SK-N-SH (cell line): Measurements from ENCODE around the gene KRT80. TPM values are rescaled to one million over a fixed set of nuclear protein-coding genes. Genes with fewer than 3 reads are reported as not detected.

ENCODE experiments used
- CTCF ChIA-PET: fragments of 300-600, 350-600 bp; formaldehyde crosslinking; extraction: SDS; loops from one replicate; lab custom pipeline; 2021; lab: Yijun Ruan, JAX
- POLR2A ChIA-PET: fragments of 350-600 bp; sonication (Branson Sonifier 250); formaldehyde crosslinking; extraction: SDS; loops from one replicate; lab custom pipeline; 2020; ENCODE audit warnings: antibody characterized with exemption, inconsistent platforms; lab: Yijun Ruan, JAX
- DNase-seq: peaks from one replicate; pipeline ENCODE4 v3.0.0; 2012
- H2AFZ ChIP-seq: fragments of 200-600 bp; sonication (generic); 2 replicates; pipeline ENCODE4 v1.8.1; 2016; ENCODE audit warnings: antibody characterized with exemption, mild to moderate bottlenecking, low read depth
- H3F3A ChIP-seq: fragments of 200-600 bp; sonication (generic); replicated peaks from 2 replicates; pipeline ENCODE3; 2016; ENCODE audit warnings: antibody characterized with exemption, mild to moderate bottlenecking; ENCODE audit not compliant: insufficient read depth
- H3K27ac ChIP-seq, 2 experiments: fragments of 200-500 bp in 1 of 2; fragments of 200-600 bp in 1 of 2; sonication (Bioruptor generic) in 1 of 2; sonication (generic), shearing (Covaris generic) in 1 of 2; 2 replicates each; pipeline versions ENCODE4 v1.5.1 to v1.6.1; 2014 to 2016; ENCODE audit warnings: low read depth in 2 of 2, inconsistent platforms in 1 of 2, low read length in 1 of 2, mild to moderate bottlenecking in 1 of 2, mixed read lengths in 1 of 2
- H3K27me3 ChIP-seq: fragments of 200-600 bp; sonication (generic), shearing (Covaris generic); 2 replicates; pipeline ENCODE4 v1.6.1; 2016; ENCODE audit warnings: mixed run types; ENCODE audit not compliant: insufficient read depth
- H3K36me3 ChIP-seq, 2 experiments: fragments of 200-500 bp in 1 of 2; fragments of 200-600 bp in 1 of 2; sonication (Bioruptor generic) in 1 of 2; sonication (generic) in 1 of 2; replicated peaks in 1 of 2; 2 replicates each; pipeline versions ENCODE3 to v1.5.1; 2014 to 2016; ENCODE audit warnings: low read length in 1 of 2, mild to moderate bottlenecking in 1 of 2; ENCODE audit not compliant: insufficient read depth in 2 of 2, control insufficient read depth in 1 of 2
- H3K4me1 ChIP-seq, 2 experiments: fragments of 200-500 bp in 1 of 2; fragments of 200-600 bp in 1 of 2; sonication (Bioruptor generic) in 1 of 2; sonication (generic), shearing (Covaris generic) in 1 of 2; 2 replicates each; pipeline versions ENCODE4 v1.5.1 to v1.6.1; 2014 to 2016; ENCODE audit warnings: low read depth in 1 of 2, low read length in 1 of 2, mixed run types in 1 of 2; ENCODE audit not compliant: insufficient read depth in 2 of 2, control insufficient read depth in 1 of 2
- H3K4me2 ChIP-seq: fragments of 200-600 bp; sonication (generic), shearing (Covaris generic); 2 replicates; pipeline ENCODE4 v1.6.1; 2017; ENCODE audit warnings: mixed run types
- H3K4me3 ChIP-seq, 2 experiments: fragments of 200-500 bp in 1 of 2; fragments of 200-600 bp in 1 of 2; sonication (Bioruptor generic) in 1 of 2; sonication (generic), shearing (Covaris generic) in 1 of 2; 2 replicates each; pipeline versions ENCODE4 v1.5.1 to v1.8.1; 2014 to 2016; ENCODE audit warnings: low read depth in 2 of 2, inconsistent platforms in 1 of 2, low read length in 1 of 2, mild to moderate bottlenecking in 1 of 2, mixed read lengths in 1 of 2, moderate library complexity in 1 of 2
- H3K79me2 ChIP-seq: fragments of 200-600 bp; sonication (generic); 2 replicates; pipeline ENCODE4 v1.8.1; 2017; ENCODE audit warnings: mild to moderate bottlenecking; ENCODE audit not compliant: insufficient read depth
- H3K9ac ChIP-seq: fragments of 200-600 bp; sonication (generic); 2 replicates; pipeline ENCODE4 v1.6.1; 2017; ENCODE audit warnings: mixed run types
- H3K9me2 ChIP-seq: fragments of 200-600 bp; sonication (generic); 2 replicates; pipeline ENCODE4 v1.6.1; 2017; ENCODE audit warnings: mixed run types
- H3K9me3 ChIP-seq: fragments of 200-600 bp; sonication (generic); 2 replicates; pipeline ENCODE4 v1.6.1; 2017; ENCODE audit warnings: mixed run types, mild to moderate bottlenecking, moderate library complexity
- H4K20me1 ChIP-seq: fragments of 200-600 bp; sonication (generic); 2 replicates; pipeline ENCODE4 v1.6.1; 2017; ENCODE audit warnings: mild to moderate bottlenecking, mixed run types; ENCODE audit not compliant: insufficient read depth
- CHD2 ChIP-seq: fragments of 150-350 bp; IDR thresholded peaks from 2 replicates; pipeline ENCODE4 v1.6.1; 2018; ENCODE audit warnings: low read length; ENCODE audit not compliant: partially characterized antibody
- CTCF ChIP-seq: fragments of 200-600 bp; sonication (generic); IDR thresholded peaks from 2 replicates; pipeline ENCODE4 v1.6.1; 2017; ENCODE audit warnings: antibody characterized with exemption, mild to moderate bottlenecking, moderate library complexity
- EP300 ChIP-seq, 2 experiments: IDR thresholded peaks; 2 replicates each; pipeline versions ENCODE4 v1.4.0 to v1.6.1; 2012; ENCODE audit warnings: borderline replicate concordance in 1 of 2, low read depth in 1 of 2, low read length in 1 of 2
- FOSL2 ChIP-seq: IDR thresholded peaks from 2 replicates; pipeline ENCODE4 v1.4.0; 2012; ENCODE audit warnings: low read depth, mild to moderate bottlenecking, moderate library complexity, borderline replicate concordance
- FOXJ3 ChIP-seq: sonication (generic); formaldehyde crosslinking; IDR thresholded peaks from 2 replicates; pipeline ENCODE4 v1.5.1; 2020; ENCODE audit warnings: mild to moderate bottlenecking, missing genetic modification reagents
- FOXM1 ChIP-seq: IDR thresholded peaks from 2 replicates; pipeline ENCODE4 v1.4.0; 2012; ENCODE audit warnings: low read depth, mild to moderate bottlenecking
- GABPA ChIP-seq: IDR thresholded peaks from 2 replicates; pipeline ENCODE4 v1.4.0; 2012; ENCODE audit warnings: low read depth, mild to moderate bottlenecking
- JUND ChIP-seq: IDR thresholded peaks from 2 replicates; pipeline ENCODE4 v1.4.0; 2012
- MAX ChIP-seq: IDR thresholded peaks from 2 replicates; pipeline ENCODE4 v1.4.0; 2012; ENCODE audit warnings: low read depth
- MEF2A ChIP-seq: IDR thresholded peaks from 2 replicates; pipeline ENCODE4 v1.4.0; 2012; ENCODE audit warnings: low read depth, borderline replicate concordance
- MXI1 ChIP-seq: IDR thresholded peaks from 2 replicates; pipeline ENCODE4 v1.6.1; 2012; ENCODE audit warnings: mild to moderate bottlenecking, low read depth, low read length, improper control_type of control experiment
- NRF1 ChIP-seq: IDR thresholded peaks from 2 replicates; pipeline ENCODE4 v1.6.1; 2012; ENCODE audit warnings: low read depth, mild to moderate bottlenecking, low read length
- PBX3 ChIP-seq: IDR thresholded peaks from 2 replicates; pipeline ENCODE4; 2012
- POLR2AphosphoS5 ChIP-seq: IDR thresholded peaks from 2 replicates; pipeline ENCODE4 v1.6.1; 2012; ENCODE audit warnings: low read depth, low read length
- RAD21 ChIP-seq: IDR thresholded peaks from 2 replicates; pipeline ENCODE4 v1.6.1; 2012; ENCODE audit warnings: mild to moderate bottlenecking, low read length
- RCOR1 ChIP-seq: fragments of 150-350 bp; IDR thresholded peaks from 2 replicates; pipeline ENCODE4 v1.6.1; 2017; ENCODE audit warnings: antibody characterized with exemption, low read length
- RXRA ChIP-seq: IDR thresholded peaks from 2 replicates; pipeline ENCODE4 v1.4.0; 2012; ENCODE audit warnings: low read depth, mild to moderate bottlenecking, borderline replicate concordance
- TCF12 ChIP-seq: IDR thresholded peaks from 2 replicates; pipeline ENCODE4 v1.4.0; 2012
- USF1 ChIP-seq: IDR thresholded peaks from 2 replicates; pipeline ENCODE4 v1.4.0; 2012; ENCODE audit warnings: low read depth, borderline replicate concordance
- WGBS: methylation state at CpG from one replicate; pipeline ENCODE4 v1.1.6; 2017; ENCODE audit warnings: low lambda C conversion rate; 5-methylcytosine and 5-hydroxymethylcytosine counted together
- polyA plus RNA-seq, 3 experiments: library from polyadenylated mRNA; depleted of rRNA; stranded (reverse); fragments of >200 nt; gene quantifications; 2 replicates each; pipeline ENCODE4 v1.2.3, GENCODE V29; 2012
- TF ChIP-seq, protein P1 (sequence below): IDR thresholded peaks from 2 replicates; pipeline ENCODE4 v1.6.1; 2012; ENCODE audit warnings: mild to moderate bottlenecking, low read depth, low read length, moderate library complexity
- TF ChIP-seq, protein P2 (sequence below): fragments of 150-350 bp; IDR thresholded peaks from 2 replicates; pipeline ENCODE4 v1.6.1; 2017; ENCODE audit warnings: antibody characterized with exemption, low read length, low read depth, borderline replicate concordance
- TF ChIP-seq, protein P3 (sequence below): IDR thresholded peaks from 2 replicates; pipeline ENCODE4 v1.4.0; 2012; ENCODE audit warnings: low read depth, borderline replicate concordance

KRT80 gene
- polyA plus RNA-seq, 1 of the 3 experiments (the other 2 are of a cell fraction), result 14.9 TPM

DNA sequence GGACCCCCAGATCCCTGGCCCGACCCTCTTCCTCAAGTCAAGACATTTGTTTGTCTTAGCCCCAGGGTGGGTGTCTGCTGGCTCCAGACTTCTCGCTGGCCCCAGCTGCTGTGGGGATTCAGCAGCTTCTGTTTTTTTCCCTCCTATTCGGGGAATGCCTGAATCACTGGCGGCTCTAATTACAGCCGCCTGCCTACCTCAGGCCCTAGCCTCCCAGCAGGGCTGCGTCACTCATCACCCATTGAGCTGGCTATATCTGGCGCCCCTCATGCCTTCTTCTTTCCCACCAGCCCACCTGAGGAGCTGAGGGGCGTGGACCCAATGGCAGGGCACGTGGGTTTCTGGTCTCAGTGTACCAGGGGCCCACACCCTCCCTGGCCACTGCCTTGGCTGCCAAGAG, 10.1 kb downstream of the KRT80 start:
- POLR2A ChIA-PET, result interaction anchor here (0.8 to 1.3 kb wide), 4 partner anchors 9 to 26 kb away, joined by 3 to 4 read pairs (median 4); no protein-coding TSS in a partner anchor
- H3K79me2 ChIP-seq, result peaks cover 32% of the 10 kb centered on the region; the same call in 1 of the 2 replicates
- CTCF ChIA-PET, result interaction anchor here (0.9 to 1.3 kb wide), 2 partner anchors 25 to 146 kb away, joined by 5 read pairs; no protein-coding TSS in a partner anchor
- H3K27ac ChIP-seq, result peak overlapping the region; percentile 81 to 92
- H3K9me3 ChIP-seq, result no peaks in the 10 kb centered on the region
- no peaks in the 10 kb centered on the region for H3K27me3 ChIP-seq
- peaks cover 8% of the 10 kb centered on the region for H3F3A ChIP-seq
- no peaks in the 10 kb centered on the region for H4K20me1 ChIP-seq
- H3K4me3 ChIP-seq, result no peak overlapping the region
- peaks cover 4 to 12% of the 10 kb centered on the region in 2 experiments for H3K36me3 ChIP-seq
- no peak overlapping the region for H2AFZ ChIP-seq
- peak; percentile 67 for DNase-seq
- no peaks in the 10 kb centered on the region for H3K9me2 ChIP-seq
- peak overlapping the region; percentile 64 for H3K4me2 ChIP-seq
- H3K4me1 ChIP-seq, result peaks cover 47 to 87% of the 10 kb centered on the region in 2 experiments
- 37% methylated on average over 9 of the region's 9 CpGs for WGBS
- H3K9ac ChIP-seq, result peak overlapping the region; percentile 32
- no peak for TF ChIP-seq CTCF
- TF ChIP-seq MAX, result peak; percentile 61
- peak; percentile 33 for TF ChIP-seq CHD2
- TF ChIP-seq EP300 (IDR thresholded peaks at IDR 0.05; ENCODE audit: borderline replicate concordance in 1 of 2, low read depth in 1 of 2, low read length in 1 of 2), result peak in 1 of 2 experiments; percentile 58; a peak in 1 of 4 replicates
- TF ChIP-seq TCF12, result peak; percentile 80
- TF ChIP-seq, protein P1, sequence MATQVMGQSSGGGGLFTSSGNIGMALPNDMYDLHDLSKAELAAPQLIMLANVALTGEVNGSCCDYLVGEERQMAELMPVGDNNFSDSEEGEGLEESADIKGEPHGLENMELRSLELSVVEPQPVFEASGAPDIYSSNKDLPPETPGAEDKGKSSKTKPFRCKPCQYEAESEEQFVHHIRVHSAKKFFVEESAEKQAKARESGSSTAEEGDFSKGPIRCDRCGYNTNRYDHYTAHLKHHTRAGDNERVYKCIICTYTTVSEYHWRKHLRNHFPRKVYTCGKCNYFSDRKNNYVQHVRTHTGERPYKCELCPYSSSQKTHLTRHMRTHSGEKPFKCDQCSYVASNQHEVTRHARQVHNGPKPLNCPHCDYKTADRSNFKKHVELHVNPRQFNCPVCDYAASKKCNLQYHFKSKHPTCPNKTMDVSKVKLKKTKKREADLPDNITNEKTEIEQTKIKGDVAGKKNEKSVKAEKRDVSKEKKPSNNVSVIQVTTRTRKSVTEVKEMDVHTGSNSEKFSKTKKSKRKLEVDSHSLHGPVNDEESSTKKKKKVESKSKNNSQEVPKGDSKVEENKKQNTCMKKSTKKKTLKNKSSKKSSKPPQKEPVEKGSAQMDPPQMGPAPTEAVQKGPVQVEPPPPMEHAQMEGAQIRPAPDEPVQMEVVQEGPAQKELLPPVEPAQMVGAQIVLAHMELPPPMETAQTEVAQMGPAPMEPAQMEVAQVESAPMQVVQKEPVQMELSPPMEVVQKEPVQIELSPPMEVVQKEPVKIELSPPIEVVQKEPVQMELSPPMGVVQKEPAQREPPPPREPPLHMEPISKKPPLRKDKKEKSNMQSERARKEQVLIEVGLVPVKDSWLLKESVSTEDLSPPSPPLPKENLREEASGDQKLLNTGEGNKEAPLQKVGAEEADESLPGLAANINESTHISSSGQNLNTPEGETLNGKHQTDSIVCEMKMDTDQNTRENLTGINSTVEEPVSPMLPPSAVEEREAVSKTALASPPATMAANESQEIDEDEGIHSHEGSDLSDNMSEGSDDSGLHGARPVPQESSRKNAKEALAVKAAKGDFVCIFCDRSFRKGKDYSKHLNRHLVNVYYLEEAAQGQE, result no peak
- peak; percentile 82 for TF ChIP-seq FOSL2
- no peak for TF ChIP-seq USF1
- 0 out of 2 replicates have a peak, but pooled peaks have one; percentile 33 for TF ChIP-seq POLR2AphosphoS5
- TF ChIP-seq JUND, result peak; percentile 53; the same call in 1 of the 2 replicates
- TF ChIP-seq RXRA, result no peak
- peak; percentile 15; the same call in 1 of the 2 replicates for TF ChIP-seq RCOR1
- no peak for TF ChIP-seq MEF2A
- TF ChIP-seq, protein P2, sequence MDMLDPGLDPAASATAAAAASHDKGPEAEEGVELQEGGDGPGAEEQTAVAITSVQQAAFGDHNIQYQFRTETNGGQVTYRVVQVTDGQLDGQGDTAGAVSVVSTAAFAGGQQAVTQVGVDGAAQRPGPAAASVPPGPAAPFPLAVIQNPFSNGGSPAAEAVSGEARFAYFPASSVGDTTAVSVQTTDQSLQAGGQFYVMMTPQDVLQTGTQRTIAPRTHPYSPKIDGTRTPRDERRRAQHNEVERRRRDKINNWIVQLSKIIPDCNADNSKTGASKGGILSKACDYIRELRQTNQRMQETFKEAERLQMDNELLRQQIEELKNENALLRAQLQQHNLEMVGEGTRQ, result no peak
- no peak for TF ChIP-seq GABPA
- TF ChIP-seq RAD21, result no peak
- peak; percentile 74 for TF ChIP-seq PBX3
- TF ChIP-seq, protein P3, sequence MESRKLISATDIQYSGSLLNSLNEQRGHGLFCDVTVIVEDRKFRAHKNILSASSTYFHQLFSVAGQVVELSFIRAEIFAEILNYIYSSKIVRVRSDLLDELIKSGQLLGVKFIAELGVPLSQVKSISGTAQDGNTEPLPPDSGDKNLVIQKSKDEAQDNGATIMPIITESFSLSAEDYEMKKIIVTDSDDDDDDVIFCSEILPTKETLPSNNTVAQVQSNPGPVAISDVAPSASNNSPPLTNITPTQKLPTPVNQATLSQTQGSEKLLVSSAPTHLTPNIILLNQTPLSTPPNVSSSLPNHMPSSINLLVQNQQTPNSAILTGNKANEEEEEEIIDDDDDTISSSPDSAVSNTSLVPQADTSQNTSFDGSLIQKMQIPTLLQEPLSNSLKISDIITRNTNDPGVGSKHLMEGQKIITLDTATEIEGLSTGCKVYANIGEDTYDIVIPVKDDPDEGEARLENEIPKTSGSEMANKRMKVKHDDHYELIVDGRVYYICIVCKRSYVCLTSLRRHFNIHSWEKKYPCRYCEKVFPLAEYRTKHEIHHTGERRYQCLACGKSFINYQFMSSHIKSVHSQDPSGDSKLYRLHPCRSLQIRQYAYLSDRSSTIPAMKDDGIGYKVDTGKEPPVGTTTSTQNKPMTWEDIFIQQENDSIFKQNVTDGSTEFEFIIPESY, result no peak
- TF ChIP-seq FOXJ3 (CRISPR knock-in tag), result no peak
- no peak for TF ChIP-seq NRF1
- TF ChIP-seq FOXM1, result no peak
- TF ChIP-seq MXI1, result no peak
